ENCODE results near the gene SYNE2. TPM values are rescaled to one million over a fixed set of nuclear protein-coding genes. Genes with fewer than 3 reads are reported as not detected.

Gene SYNE2
- total RNA-seq, 1 donor from 2014 or later, result 145 TPM

- H3K36me3 ChIP-seq, result peaks cover 0 to 37% of the 10 kb centered on the region in 2 donors
- no peaks in the 10 kb centered on the region for H3K4me1 ChIP-seq
- no peaks in the 10 kb centered on the region for H3K27me3 ChIP-seq
- no peak for DNase-seq (ENCODE audit: extremely low spot score in 2 of 2)
- H3K27ac ChIP-seq, result no peak overlapping the region
- no peaks in the 10 kb centered on the region for H3K9me3 ChIP-seq
- H3K4me3 ChIP-seq, result no peak overlapping the region
- TF ChIP-seq POLR2AphosphoS5 (IDR thresholded peaks at IDR 0.05; ENCODE audit: insufficient read depth in 1 of 2, low read depth in 1 of 2) (no peak), POLR2A (IDR thresholded peaks at IDR 0.05) (no peak), CTCF (IDR thresholded peaks at IDR 0.05) (no peak)
- intact Hi-C loops (cut with DNase I), result no loop called here
Observed at GRCh38 chr14:64213853-64214570, 361.2 kb downstream of the SYNE2 start.

GRCh38 chr14:64215274-64215673, 362.5 kb downstream of the SYNE2 start:
- intact Hi-C loops (cut with DNase I), result no loop called here

GRCh38 chr14:64215978-64216377, 363.2 kb downstream of the SYNE2 start:
- no peak for TF ChIP-seq POLR2AphosphoS5 (IDR thresholded peaks at IDR 0.05; ENCODE audit: insufficient read depth in 1 of 2, low read depth in 1 of 2)
- TF ChIP-seq POLR2A (IDR thresholded peaks at IDR 0.05), result no peak
- no peak for TF ChIP-seq CTCF (IDR thresholded peaks at IDR 0.05)
- Histone ChIP-seq H3K27me3 (no peaks in the 10 kb centered on the region), H3K4me3 (no peak overlapping the region), H3K36me3 (peaks cover 0 to 41% of the 10 kb centered on the region in 2 donors), H3K4me1 (no peaks in the 10 kb centered on the region), H3K27ac (no peak overlapping the region), H3K9me3 (no peaks in the 10 kb centered on the region)
- intact Hi-C loops (cut with DNase I), result no loop called here
- DNase-seq (ENCODE audit: extremely low spot score in 2 of 2), result no peak

More at GRCh38 chr14:64215274-64215673, 362.5 kb downstream of the SYNE2 start:
- Histone ChIP-seq H3K4me1 (no peaks in the 10 kb centered on the region), H3K9me3 (no peaks in the 10 kb centered on the region), H3K4me3 (no peak overlapping the region), H3K36me3 (peaks cover 0 to 35% of the 10 kb centered on the region in 2 donors), H3K27ac (no peak overlapping the region), H3K27me3 (no peaks in the 10 kb centered on the region)
- no peak for DNase-seq (ENCODE audit: extremely low spot score in 2 of 2)
- TF ChIP-seq POLR2A (IDR thresholded peaks at IDR 0.05) (no peak), POLR2AphosphoS5 (IDR thresholded peaks at IDR 0.05; ENCODE audit: insufficient read depth in 1 of 2, low read depth in 1 of 2) (no peak), CTCF (IDR thresholded peaks at IDR 0.05) (no peak)

GRCh38 chr14:64217308-64217707, 364.5 kb downstream of the SYNE2 start:
- Histone ChIP-seq H3K4me1 (no peaks in the 10 kb centered on the region), H3K27ac (no peak overlapping the region), H3K9me3 (no peaks in the 10 kb centered on the region), H3K27me3 (no peaks in the 10 kb centered on the region), H3K4me3 (no peak overlapping the region), H3K36me3 (peaks cover 0 to 53% of the 10 kb centered on the region in 2 donors)
- intact Hi-C loops (cut with DNase I), result no loop called here
- TF ChIP-seq POLR2AphosphoS5 (IDR thresholded peaks at IDR 0.05; ENCODE audit: insufficient read depth in 1 of 2, low read depth in 1 of 2) (no peak), POLR2A (IDR thresholded peaks at IDR 0.05) (no peak), CTCF (IDR thresholded peaks at IDR 0.05) (no peak)
- no peak for DNase-seq (ENCODE audit: extremely low spot score in 2 of 2)

GRCh38 chr14:64217834-64218233, 365.0 kb downstream of the SYNE2 start:
- Histone ChIP-seq H3K9me3 (no peaks in the 10 kb centered on the region), H3K27ac (no peak overlapping the region), H3K27me3 (no peaks in the 10 kb centered on the region), H3K4me1 (no peaks in the 10 kb centered on the region), H3K36me3 (peaks cover 0 to 58% of the 10 kb centered on the region in 2 donors), H3K4me3 (no peak overlapping the region)
- intact Hi-C loops (cut with DNase I), result no loop called here
- TF ChIP-seq POLR2AphosphoS5 (IDR thresholded peaks at IDR 0.05; ENCODE audit: insufficient read depth in 1 of 2, low read depth in 1 of 2), result no peak
- DNase-seq (ENCODE audit: extremely low spot score in 2 of 2), result no peak

All from vagina (tissue), 2 donors.